SU-DHL-6 (cell line): ENCODE measurements around the gene COPZ1.

Experiments
- H2AFZ ChIP-seq: fragments of 200-600 bp; sonication (generic); 2 replicates; pipeline ENCODE4 v1.6.1; 2014; ENCODE audit warnings: low read depth, mild to moderate bottlenecking, moderate library complexity, mixed read lengths, antibody characterized with exemption, low read length; ENCODE audit not compliant: severe bottlenecking
- H3F3A ChIP-seq: fragments of 200-600 bp; shearing (Covaris generic); 2 replicates; pipeline ENCODE4 v1.6.0; 2016; ENCODE audit warnings: antibody characterized with exemption, mild to moderate bottlenecking; ENCODE audit not compliant: insufficient read depth
- H3K27ac ChIP-seq: fragments of 200-600 bp; sonication (generic); 2 replicates; pipeline ENCODE4 v1.5.1; 2016; ENCODE audit warnings: low read depth, mild to moderate bottlenecking, low read length, moderate library complexity, mixed read lengths
- H3K27me3 ChIP-seq: fragments of 200-600 bp; sonication (generic), shearing (Covaris generic); 2 replicates; pipeline ENCODE4 v1.6.0; 2014; ENCODE audit warnings: mild to moderate bottlenecking, low read length
- H3K36me3 ChIP-seq: fragments of 200-600 bp; sonication (generic); 2 replicates; pipeline ENCODE4 v1.6.1; 2014; ENCODE audit warnings: mild to moderate bottlenecking, low read length, mixed read lengths
- H3K4me2 ChIP-seq: fragments of 300-600, 200-600 bp; shearing (Covaris generic), sonication (generic); 2 replicates; pipeline ENCODE4 v1.6.0; 2014; ENCODE audit warnings: low read length, low read depth, mild to moderate bottlenecking; ENCODE audit not compliant: poor library complexity, severe bottlenecking
- H3K4me3 ChIP-seq: fragments of 200-600 bp; sonication (generic); 2 replicates; pipeline ENCODE4 v1.5.1; 2014; ENCODE audit warnings: antibody characterized with exemption, low read length, mild to moderate bottlenecking, mixed read lengths; ENCODE audit not compliant: insufficient read depth, poor library complexity, severe bottlenecking
- H3K79me2 ChIP-seq: fragments of 200-600 bp; sonication (generic); 2 replicates; pipeline ENCODE4 v1.6.1; 2014; ENCODE audit warnings: mild to moderate bottlenecking, low read length, moderate library complexity; ENCODE audit not compliant: insufficient read depth
- H3K9ac ChIP-seq: fragments of 200-600 bp; sonication (generic); 2 replicates; pipeline ENCODE4 v1.7.0; 2014; ENCODE audit warnings: mild to moderate bottlenecking, low read length
- H3K9me2 ChIP-seq: fragments of 200-600 bp; sonication (generic); replicated peaks from 2 replicates; pipeline ENCODE4 v1.6.1; 2014; ENCODE audit warnings: low read length; ENCODE audit not compliant: insufficient read depth
- H3K9me3 ChIP-seq: fragments of 200-600 bp; sonication (generic); 2 replicates; pipeline ENCODE4 v1.6.1; 2014; ENCODE audit warnings: low read length, mixed read lengths; ENCODE audit not compliant: insufficient read depth
- H4K20me1 ChIP-seq: fragments of 200-600 bp; sonication (generic); 2 replicates; pipeline ENCODE4 v1.6.1; 2014; ENCODE audit warnings: low read depth, mild to moderate bottlenecking, antibody characterized with exemption, low read length, moderate library complexity, mixed read lengths
- EZH2phosphoT487 ChIP-seq: fragments of 200-600 bp; sonication (generic), shearing (Covaris generic); conservative IDR thresholded peaks from 2 replicates; pipeline ENCODE4 v1.6.1; 2018; ENCODE audit warnings: mild to moderate bottlenecking, antibody characterized with exemption, low read length, moderate library complexity, mixed read lengths
- TF ChIP-seq, protein P1 (sequence below): fragments of 200-600 bp; sonication (generic); IDR thresholded peaks from one replicate; pipeline ENCODE4 v1.5.1; 2017; ENCODE audit warnings: antibody characterized with exemption, mild to moderate bottlenecking, low read length, moderate library complexity; ENCODE audit not compliant: insufficient read depth, poor library complexity, severe bottlenecking

The COPZ1 gene

DNA sequence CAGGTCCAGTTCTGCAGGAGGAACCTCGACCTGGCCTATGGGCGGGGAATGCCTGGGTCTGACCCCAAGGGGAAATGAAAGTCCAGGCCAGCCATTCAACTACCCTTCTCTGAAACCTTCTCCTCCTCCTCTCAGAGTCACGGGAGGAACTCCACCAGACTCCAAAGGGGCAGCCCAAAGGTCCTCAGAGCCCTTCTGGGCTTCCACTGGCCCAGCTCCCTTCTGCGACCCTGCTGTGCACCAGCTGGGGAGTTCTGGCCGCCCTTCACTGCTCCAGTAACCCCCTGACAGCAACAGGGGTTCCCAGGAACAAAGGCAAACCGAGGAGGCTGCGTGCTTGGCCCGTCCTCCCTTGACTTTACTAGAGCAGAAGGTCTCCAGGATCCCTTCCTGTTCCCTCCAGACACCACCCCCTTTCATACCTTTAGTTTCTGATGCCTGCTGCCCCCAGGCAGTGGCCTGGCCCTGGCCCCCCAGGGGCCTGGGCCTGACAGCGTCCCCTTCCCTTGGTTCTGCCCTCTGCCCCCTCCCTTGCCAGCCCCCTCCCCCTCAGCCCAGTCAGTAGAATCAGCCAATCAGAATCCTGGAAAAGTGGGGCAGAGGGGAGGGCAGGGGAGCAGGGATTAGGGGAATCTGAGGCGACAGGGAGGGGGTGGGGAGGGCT is 60.5 kb downstream of the COPZ1 start:
- Histone ChIP-seq H2AFZ (no peak overlapping the region), H3K9me3 (no peaks in the 10 kb centered on the region), H3F3A (no peaks in the 10 kb centered on the region), H3K36me3 (no peaks in the 10 kb centered on the region), H3K4me3 (no peak overlapping the region), H4K20me1 (no peaks in the 10 kb centered on the region), H3K9me2 (no peaks in the 10 kb centered on the region), H3K27me3 (no peaks in the 10 kb centered on the region), H3K27ac (no peak overlapping the region), H3K79me2 (no peaks in the 10 kb centered on the region), H3K9ac (no peak overlapping the region), H3K4me2 (no peak overlapping the region)
- TF ChIP-seq, protein P1, sequence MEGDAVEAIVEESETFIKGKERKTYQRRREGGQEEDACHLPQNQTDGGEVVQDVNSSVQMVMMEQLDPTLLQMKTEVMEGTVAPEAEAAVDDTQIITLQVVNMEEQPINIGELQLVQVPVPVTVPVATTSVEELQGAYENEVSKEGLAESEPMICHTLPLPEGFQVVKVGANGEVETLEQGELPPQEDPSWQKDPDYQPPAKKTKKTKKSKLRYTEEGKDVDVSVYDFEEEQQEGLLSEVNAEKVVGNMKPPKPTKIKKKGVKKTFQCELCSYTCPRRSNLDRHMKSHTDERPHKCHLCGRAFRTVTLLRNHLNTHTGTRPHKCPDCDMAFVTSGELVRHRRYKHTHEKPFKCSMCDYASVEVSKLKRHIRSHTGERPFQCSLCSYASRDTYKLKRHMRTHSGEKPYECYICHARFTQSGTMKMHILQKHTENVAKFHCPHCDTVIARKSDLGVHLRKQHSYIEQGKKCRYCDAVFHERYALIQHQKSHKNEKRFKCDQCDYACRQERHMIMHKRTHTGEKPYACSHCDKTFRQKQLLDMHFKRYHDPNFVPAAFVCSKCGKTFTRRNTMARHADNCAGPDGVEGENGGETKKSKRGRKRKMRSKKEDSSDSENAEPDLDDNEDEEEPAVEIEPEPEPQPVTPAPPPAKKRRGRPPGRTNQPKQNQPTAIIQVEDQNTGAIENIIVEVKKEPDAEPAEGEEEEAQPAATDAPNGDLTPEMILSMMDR, result no peak
- no peak for TF ChIP-seq EZH2phosphoT487

DNA sequence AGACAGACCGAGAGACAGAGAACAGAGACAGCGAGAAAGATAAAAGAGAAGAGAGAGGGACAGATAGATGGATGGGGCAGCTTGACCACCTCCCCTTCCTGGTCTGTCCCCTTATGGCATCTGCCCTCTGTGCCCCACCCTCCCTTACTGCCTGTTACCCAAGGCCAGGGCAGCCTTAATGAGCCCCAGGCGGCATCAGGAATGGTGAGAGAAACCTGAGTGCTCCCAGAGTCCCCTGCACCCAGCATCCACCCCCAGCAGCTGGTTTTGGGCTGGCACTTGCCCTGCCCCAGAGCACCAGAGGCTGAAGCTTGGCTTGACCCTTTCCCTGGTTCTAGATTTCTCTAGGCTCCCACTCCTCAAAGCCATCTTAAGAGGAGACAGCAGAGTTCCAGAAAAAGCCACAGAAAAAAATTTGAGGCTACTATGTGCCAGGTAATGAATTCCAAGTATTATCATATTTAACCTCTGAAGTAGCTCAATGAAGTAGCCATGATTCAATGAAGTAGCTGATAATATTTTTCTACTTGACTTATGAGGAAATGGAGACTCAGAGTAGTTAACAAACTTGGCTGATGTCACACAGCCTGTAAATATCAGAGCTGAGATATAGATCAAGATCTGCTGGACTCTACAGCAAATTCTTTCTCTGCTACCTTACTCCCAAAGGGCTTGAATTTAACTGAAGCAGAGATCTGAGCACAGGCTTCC is 61.6 kb downstream of the COPZ1 start:
- TF ChIP-seq, protein P1, result no peak
- TF ChIP-seq EZH2phosphoT487, result no peak
- H3K27me3 ChIP-seq, result no peaks in the 10 kb centered on the region
- no peaks in the 10 kb centered on the region for H4K20me1 ChIP-seq
- H3K4me3 ChIP-seq, result no peak overlapping the region
- H3K9me2 ChIP-seq, result no peaks in the 10 kb centered on the region
- no peaks in the 10 kb centered on the region for H3K36me3 ChIP-seq
- H3F3A ChIP-seq, result no peaks in the 10 kb centered on the region
- H3K4me2 ChIP-seq, result no peak overlapping the region
- H2AFZ ChIP-seq, result no peak overlapping the region
- H3K9ac ChIP-seq, result no peak overlapping the region
- no peaks in the 10 kb centered on the region for H3K9me3 ChIP-seq
- H3K27ac ChIP-seq, result no peak overlapping the region
- H3K79me2 ChIP-seq, result no peaks in the 10 kb centered on the region

DNA sequence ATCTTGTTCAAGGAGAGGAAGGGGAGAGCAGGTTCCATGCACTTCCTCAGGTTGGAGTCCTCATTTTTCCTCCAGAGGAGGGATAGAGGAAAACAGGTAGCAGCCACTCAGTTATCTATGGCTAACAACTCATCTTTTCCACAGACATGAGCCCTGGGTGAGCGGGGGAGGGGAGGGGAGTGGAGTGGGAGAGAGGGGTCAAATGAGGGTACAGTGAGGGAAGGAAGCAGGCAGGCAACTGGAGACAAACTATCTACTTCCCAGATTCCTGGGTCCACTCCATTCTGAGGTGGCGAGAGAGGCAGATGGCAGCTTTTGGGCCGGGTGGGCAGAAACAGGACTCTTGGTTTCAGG is 62.2 kb downstream of the COPZ1 start:
- no peak overlapping the region for H3K4me2 ChIP-seq

More for the DNA sequence above, 62.2 kb downstream of the COPZ1 start:
- Histone ChIP-seq H4K20me1 (no peaks in the 10 kb centered on the region), H3K9ac (no peak overlapping the region), H3K79me2 (no peaks in the 10 kb centered on the region), H3K27ac (no peak overlapping the region), H3K4me3 (no peak overlapping the region), H3K27me3 (no peaks in the 10 kb centered on the region), H3K9me3 (no peaks in the 10 kb centered on the region), H3K36me3 (no peaks in the 10 kb centered on the region), H3K9me2 (no peaks in the 10 kb centered on the region), H3F3A (no peaks in the 10 kb centered on the region), H2AFZ (no peak overlapping the region)
- TF ChIP-seq, protein P1, result no peak
- no peak for TF ChIP-seq EZH2phosphoT487
